Parathyroid adenoma (tissue), 2 donors: ENCODE data around the gene RCAN3.

ENCODE experiments used
- H2AFZ ChIP-seq: fragments of 300-600 bp; sonication (generic); one replicate; pipeline ENCODE4 v1.7.0; 2017; ENCODE audit warnings: antibody characterized with exemption, mild to moderate bottlenecking
- H3K27ac ChIP-seq: fragments of 300-600 bp; sonication (generic); one replicate; pipeline ENCODE4 v1.7.0; 2017
- H3K27me3 ChIP-seq: fragments of 300-600 bp; sonication (generic); one replicate; pipeline ENCODE4 v1.7.0; 2017; ENCODE audit warnings: low read length; ENCODE audit not compliant: control insufficient read depth, insufficient read depth
- H3K36me3 ChIP-seq: fragments of 300-600 bp; sonication (generic); one replicate; pipeline ENCODE4 v1.7.0; 2017; ENCODE audit warnings: low read length; ENCODE audit not compliant: control insufficient read depth, insufficient read depth
- H3K4me1 ChIP-seq: fragments of 300-600 bp; sonication (generic); one replicate; pipeline ENCODE4 v1.7.0; 2017; ENCODE audit warnings: control low read depth
- H3K4me2 ChIP-seq: fragments of 300-600 bp; sonication (generic); one replicate; pipeline ENCODE4 v1.7.0; 2017; ENCODE audit warnings: low read length
- H3K4me3 ChIP-seq: fragments of 300-600 bp; sonication (generic); one replicate; pipeline ENCODE4 v1.7.0; 2017; ENCODE audit warnings: low read depth, low read length
- H3K79me2 ChIP-seq: fragments of 300-600 bp; sonication (generic); one replicate; pipeline ENCODE4 v1.7.0; 2017; ENCODE audit warnings: control low read depth
- H3K9ac ChIP-seq: fragments of 300-600 bp; sonication (generic); one replicate; pipeline ENCODE4 v1.7.0; 2017; ENCODE audit warnings: mild to moderate bottlenecking
- H3K9me3 ChIP-seq: fragments of 300-600 bp; sonication (generic); one replicate; pipeline ENCODE4 v1.7.0; 2017; ENCODE audit warnings: low read length; ENCODE audit not compliant: control insufficient read depth
- CTCF ChIP-seq: fragments of 300-600 bp; sonication (generic); IDR thresholded peaks from one replicate; pipeline ENCODE4 v1.7.0; 2017; ENCODE audit warnings: antibody characterized with exemption, mild to moderate bottlenecking
- donor health status: primary hyperparathyroidism.

Gene RCAN3

DNA sequence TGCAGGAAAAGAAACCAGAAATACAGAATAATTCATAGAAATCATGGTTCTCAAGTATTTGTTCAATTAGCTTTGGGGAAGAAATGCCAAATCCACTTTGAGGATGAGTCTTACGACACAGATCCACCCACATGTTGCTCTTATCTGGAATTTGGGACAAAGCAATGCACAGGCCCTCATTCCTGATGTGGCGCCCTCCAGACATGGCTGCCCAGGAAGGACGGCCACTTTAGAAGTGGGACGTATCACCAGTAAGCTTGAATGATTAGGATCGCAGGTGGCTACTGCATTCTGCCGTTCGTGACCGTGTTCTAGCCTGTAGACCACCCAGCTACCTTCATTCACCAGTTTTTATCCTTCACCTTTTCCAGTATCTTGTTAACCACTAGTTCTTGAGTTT is 33.1 kb downstream of the RCAN3 start:
- H3K27me3 ChIP-seq, result no peaks in the 10 kb centered on the region
- H3K27ac ChIP-seq, result no peak overlapping the region
- TF ChIP-seq CTCF, result no peak
- peaks cover 7% of the 10 kb centered on the region for H3K4me1 ChIP-seq
- H3K4me3 ChIP-seq, result no peak overlapping the region
- no peak overlapping the region for H3K4me2 ChIP-seq
- no peaks in the 10 kb centered on the region for H3K9me3 ChIP-seq
- no peaks in the 10 kb centered on the region for H3K36me3 ChIP-seq
- H2AFZ ChIP-seq, result no peak overlapping the region
- no peaks in the 10 kb centered on the region for H3K79me2 ChIP-seq
- no peak overlapping the region for H3K9ac ChIP-seq

GRCh38 chr1:24536391-24536840 is 33.8 kb downstream of the RCAN3 start:
- H3K9me3 ChIP-seq, result no peaks in the 10 kb centered on the region
- H3K4me3 ChIP-seq, result no peak overlapping the region
- no peaks in the 10 kb centered on the region for H3K36me3 ChIP-seq
- H3K4me2 ChIP-seq, result no peak overlapping the region
- no peak for TF ChIP-seq CTCF
- no peak overlapping the region for H3K27ac ChIP-seq
- H2AFZ ChIP-seq, result no peak overlapping the region
- H3K27me3 ChIP-seq, result no peaks in the 10 kb centered on the region
- H3K9ac ChIP-seq, result no peak overlapping the region
- H3K4me1 ChIP-seq, result peaks cover 7% of the 10 kb centered on the region
- no peaks in the 10 kb centered on the region for H3K79me2 ChIP-seq

- H3K79me2 ChIP-seq, result no peaks in the 10 kb centered on the region
- no peaks in the 10 kb centered on the region for H3K9me3 ChIP-seq
- H3K4me2 ChIP-seq, result no peak overlapping the region
- H3K9ac ChIP-seq, result no peak overlapping the region
- no peak overlapping the region for H2AFZ ChIP-seq
- no peak overlapping the region for H3K4me3 ChIP-seq
- H3K4me1 ChIP-seq, result peaks cover 7% of the 10 kb centered on the region
- no peaks in the 10 kb centered on the region for H3K36me3 ChIP-seq
- no peaks in the 10 kb centered on the region for H3K27me3 ChIP-seq
- no peak for TF ChIP-seq CTCF
- no peak overlapping the region for H3K27ac ChIP-seq
Measured at GRCh38 chr1:24540051-24540905, 37.6 kb downstream of the RCAN3 start.

DNA sequence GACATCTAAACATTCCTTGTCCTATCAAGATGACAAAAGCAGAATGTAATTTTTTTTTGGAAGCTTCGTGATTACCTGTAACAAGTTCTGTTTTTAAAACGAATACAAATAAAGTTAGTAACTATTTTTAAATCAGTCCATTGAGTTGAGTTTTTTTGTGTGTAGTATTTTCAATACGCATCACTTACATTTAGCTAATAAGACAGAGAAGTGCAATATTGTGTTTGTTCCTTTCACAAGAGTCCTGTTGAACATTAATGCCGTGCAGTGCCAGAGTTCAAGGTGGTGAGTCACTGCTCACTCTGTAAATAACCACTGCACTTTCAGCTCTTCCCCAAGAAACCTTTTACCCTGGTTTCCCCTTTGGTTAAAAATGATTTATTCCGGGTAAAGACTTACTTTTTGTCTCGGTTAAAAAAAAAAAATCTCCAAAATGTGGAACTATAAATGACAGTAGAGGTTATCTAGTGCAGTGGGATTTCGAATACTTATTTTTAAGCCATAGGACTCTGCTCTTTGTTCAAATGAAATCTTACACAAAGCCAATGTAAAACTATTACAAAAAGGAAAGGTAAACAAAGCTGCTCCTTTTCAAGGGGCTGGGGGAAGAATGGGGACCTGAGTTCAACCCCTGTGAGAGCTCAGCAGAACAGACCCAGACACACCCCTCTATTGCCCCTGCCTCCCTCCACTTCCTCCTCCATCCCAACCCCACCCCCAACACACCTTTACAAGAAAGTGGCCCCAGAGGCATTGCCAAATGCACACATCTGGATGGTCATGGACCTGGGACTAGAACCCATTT is 38.5 kb downstream of the RCAN3 start:
- Histone ChIP-seq H3K9ac (no peak overlapping the region), H3K4me1 (peaks cover 7% of the 10 kb centered on the region), H3K36me3 (no peaks in the 10 kb centered on the region), H3K4me3 (no peak overlapping the region), H3K79me2 (no peaks in the 10 kb centered on the region), H3K27me3 (no peaks in the 10 kb centered on the region), H3K9me3 (no peaks in the 10 kb centered on the region), H3K4me2 (no peak overlapping the region), H3K27ac (no peak overlapping the region), H2AFZ (no peak overlapping the region)
- no peak for TF ChIP-seq CTCF
